GM10266 (cell line): ENCODE measurements around the gene CALML6.
"Not testable (repeated sequence)": the region's sequence is repeated elsewhere in the genome, so short reads cannot be mapped to it uniquely, and the experiment has no call there.

Experiments used
- DNase-seq: peaks from one replicate; pipeline ENCODE4 v3.0.0; 2012; ENCODE audit errors: extremely low spot score
- TF ChIP-seq, protein P1 (sequence below): IDR thresholded peaks from 2 replicates; pipeline ENCODE4 v1.5.1; 2012; ENCODE audit warnings: mild to moderate bottlenecking, low read depth; ENCODE audit not compliant: control insufficient read depth, insufficient read depth; ENCODE audit errors: missing control alignments

Gene CALML6

DNA sequence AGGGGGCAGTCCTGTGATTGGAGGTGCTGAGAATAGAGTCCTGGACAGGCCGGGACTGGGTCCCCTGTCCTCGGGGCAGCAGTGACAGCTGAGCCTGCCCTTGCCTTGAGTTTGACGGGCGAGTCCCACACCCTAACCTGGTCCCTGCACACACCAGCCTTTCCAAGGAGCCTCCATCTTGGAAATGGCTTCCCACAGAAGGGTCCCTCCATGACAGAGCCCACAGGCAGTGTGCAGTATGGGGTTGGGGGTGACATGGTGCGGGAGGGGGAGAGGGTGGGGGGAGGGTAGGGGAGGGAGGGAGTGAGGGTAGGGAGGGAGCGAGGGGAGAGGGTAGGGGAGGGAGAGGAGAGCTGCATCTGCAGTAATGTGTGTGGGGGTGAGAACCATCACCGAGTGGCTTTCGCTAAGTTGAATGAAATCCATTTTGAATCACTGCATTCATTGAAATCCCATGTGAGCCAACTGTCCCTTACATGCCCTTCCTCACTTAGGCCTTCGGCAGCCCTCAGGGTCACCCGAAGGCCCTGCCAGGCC, 14.1 kb downstream of the CALML6 start:
- DNase-seq: no peak
- TF ChIP-seq, protein P1, sequence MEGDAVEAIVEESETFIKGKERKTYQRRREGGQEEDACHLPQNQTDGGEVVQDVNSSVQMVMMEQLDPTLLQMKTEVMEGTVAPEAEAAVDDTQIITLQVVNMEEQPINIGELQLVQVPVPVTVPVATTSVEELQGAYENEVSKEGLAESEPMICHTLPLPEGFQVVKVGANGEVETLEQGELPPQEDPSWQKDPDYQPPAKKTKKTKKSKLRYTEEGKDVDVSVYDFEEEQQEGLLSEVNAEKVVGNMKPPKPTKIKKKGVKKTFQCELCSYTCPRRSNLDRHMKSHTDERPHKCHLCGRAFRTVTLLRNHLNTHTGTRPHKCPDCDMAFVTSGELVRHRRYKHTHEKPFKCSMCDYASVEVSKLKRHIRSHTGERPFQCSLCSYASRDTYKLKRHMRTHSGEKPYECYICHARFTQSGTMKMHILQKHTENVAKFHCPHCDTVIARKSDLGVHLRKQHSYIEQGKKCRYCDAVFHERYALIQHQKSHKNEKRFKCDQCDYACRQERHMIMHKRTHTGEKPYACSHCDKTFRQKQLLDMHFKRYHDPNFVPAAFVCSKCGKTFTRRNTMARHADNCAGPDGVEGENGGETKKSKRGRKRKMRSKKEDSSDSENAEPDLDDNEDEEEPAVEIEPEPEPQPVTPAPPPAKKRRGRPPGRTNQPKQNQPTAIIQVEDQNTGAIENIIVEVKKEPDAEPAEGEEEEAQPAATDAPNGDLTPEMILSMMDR: no peak

DNA sequence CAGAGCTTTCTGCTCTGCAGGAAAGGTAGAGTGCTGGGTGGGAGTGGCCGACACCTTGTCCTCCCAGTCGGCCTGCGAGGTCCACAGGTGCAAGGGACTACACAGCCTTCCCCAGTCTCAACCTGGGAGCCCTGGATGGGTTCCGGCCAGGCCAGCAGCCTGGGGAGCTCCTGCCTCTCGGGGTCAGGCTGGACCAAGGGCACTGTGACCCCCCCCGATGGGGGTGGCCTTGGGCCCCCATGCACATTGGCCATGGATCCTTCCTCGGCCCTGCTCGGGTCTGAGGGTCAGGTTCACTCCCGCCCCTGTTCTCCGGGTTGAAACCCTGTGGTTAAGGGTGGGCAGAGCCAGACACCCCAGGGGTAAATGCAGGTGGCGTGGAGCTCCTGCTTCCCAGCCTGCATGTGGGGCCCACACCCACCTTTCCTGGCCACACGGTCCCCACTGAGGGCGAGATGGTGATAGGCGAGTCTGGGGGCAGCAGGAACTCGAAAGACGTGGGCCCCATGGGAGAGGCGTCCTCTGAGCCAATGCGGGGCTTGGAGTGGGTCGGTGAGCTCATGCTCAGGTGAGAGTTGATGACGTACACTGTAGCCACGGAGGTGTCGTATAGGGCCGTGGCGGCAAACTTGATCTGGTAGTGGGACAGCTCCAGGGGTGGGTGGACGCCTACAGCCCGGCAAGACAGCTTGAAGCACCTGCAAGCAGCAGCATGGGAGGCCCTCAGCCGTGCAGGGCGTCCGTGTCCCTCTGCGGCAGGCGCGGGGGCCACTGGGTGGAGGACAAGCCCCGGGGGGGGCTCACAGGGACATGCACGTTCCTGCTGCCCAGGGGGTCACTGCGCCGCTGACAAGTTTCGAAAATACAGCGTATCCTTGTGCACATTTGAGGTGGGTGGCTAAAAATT, 14.8 kb downstream of the CALML6 start:
- DNase-seq: no peak
- TF ChIP-seq, protein P1: no peak

DNA sequence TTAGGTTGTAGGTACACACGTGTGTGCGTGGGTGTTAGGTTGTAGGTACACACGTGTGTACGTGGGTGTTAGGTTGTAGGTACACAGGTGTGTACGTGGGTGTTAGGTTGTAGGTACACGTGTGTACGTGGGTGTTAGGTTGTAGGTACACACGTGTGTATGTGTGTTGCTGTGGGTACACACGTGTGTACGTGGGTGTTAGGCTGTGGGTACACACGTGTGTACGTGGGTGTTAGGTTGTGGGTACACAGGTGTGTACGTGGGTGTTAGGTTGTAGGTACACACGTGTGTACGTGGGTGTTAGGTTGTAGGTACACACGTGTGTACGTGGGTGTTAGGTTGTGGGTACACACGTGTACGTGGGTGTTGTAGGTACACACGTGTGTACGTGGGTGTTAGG, 19.8 kb downstream of the CALML6 start:
- not testable (repeated sequence) for DNase-seq

DNA sequence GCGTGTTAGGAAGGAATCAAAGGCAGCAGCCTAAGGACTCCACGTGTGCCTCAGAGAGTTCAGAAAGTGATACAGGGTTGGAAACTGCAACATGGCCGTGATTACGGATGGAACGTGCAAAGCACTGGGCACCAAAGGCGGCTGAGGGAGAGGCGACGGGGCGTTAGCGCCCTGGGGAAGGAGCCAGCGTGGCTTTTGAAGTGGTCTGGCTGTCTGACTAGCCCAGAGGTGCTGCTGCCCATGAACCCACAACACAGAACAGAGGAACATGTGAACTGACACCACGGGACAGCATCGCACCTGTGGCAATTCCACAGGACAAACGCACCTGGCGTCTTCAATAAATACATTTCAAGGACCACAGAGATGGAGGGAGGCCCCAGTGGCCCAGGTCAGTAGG, 22.0 kb downstream of the CALML6 start:
- TF ChIP-seq, protein P1: no peak
- no peak for DNase-seq

DNA sequence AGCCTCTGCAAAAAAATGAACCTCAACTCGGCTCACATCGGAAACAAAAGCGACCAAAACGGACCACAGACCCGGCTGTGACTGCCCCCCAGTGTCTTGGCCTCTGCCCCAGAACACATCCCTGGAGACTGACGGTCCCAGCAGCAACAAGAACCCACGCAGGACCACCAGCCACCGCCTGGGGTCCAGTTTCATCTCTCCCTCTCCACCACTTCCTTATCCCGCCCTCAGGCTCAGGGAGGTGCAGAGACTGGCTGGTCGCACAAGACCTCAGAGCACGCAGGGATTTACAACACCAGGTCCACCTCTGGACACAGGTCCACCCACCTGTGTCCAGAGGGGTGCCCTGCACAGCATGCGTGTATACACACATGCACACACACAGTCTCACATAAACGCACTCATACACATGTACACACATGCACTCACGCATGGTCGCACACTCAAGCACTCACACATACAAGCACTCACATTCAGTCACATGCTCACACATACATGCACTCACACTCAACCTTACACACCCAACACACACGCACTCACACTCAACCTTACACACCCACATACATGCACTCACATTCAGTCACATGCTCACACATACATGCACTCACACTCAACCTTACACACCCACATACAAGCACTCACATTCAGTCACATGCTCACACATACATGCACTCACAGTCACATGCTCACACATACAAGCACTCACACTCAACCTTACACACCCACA, 22.7 kb downstream of the CALML6 start:
- DNase-seq: no peak
- TF ChIP-seq, protein P1: no peak

DNA sequence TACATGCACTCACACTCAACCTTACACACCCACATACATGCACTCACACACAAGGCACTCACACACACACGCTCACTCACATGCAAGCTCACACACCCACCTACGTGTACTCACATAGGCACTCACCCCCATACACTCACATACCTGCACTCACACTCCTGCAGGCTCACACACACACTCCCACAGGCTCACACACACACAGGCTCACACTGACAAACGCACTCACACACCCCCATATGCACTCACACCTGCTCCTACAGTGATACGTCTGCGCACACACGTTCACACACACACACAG, 23.2 kb downstream of the CALML6 start:
- no peak for DNase-seq
- TF ChIP-seq, protein P1: no peak

DNA sequence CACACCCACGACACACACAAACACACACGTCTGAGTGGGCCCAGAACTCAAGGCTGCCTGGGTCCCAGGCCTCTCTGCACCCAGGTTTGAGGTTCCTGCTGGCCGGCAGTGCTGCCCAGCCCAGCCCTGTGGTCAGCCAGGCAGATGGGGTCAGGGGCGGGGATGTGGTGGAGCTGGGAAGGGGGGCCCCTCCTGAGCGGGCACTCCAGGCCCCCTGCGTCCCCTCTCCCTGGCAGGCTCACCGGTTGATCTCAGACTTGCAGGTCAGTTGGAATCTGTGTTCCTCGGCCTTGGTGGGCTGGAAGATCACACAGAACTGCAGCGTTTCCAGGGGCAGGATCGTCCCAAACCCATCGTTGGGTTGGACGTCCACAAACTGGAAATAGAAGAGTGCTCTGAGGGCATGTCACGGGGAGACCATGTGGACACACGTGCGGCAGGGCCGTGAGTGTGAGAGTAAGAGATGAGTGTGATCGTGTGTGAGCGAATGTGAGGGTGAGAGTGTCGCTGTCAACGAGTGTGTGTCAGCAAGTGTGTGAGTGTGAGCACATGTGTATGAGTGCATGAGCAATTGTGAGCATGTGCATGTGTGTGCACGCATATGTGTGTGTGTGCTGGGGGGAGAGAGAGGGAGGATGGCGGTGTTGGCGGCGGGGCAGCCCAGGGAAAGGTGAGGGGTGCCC, 23.7 kb downstream of the CALML6 start:
- no peak for DNase-seq
- TF ChIP-seq, protein P1: no peak
